Testis (tissue), 2 donors: ENCODE data around the gene LRP1B.

Source experiments
- CTCF ChIP-seq, 3 experiments: fragments of 450-650 bp in 2 of 3; fragments of 200-600 bp in 1 of 3; sonication (generic) in 1 of 3; IDR thresholded peaks; one replicate each; pipeline ENCODE4 v1.5.1; 2016 to 2019; ENCODE audit warnings: antibody characterized with exemption in 3 of 3, mild to moderate bottlenecking in 2 of 3, moderate library complexity in 1 of 3
- POLR2A ChIP-seq: fragments of 450-650 bp; IDR thresholded peaks from one replicate; pipeline ENCODE4 v1.6.1; 2017; ENCODE audit warnings: antibody characterized with exemption, mild to moderate bottlenecking, moderate library complexity

- TF ChIP-seq CTCF (IDR thresholded peaks at IDR 0.05) (no peak), POLR2A (no peak)
These were observed 47.8 kb upstream of the LRP1B start for GRCh38 chr2:142178604-142179003.
